Superior temporal gyrus (tissue), 1 donor: ENCODE results near the gene TULP4.
"Not testable (repeated sequence)": the region's sequence is repeated elsewhere in the genome, so short reads cannot be mapped to it uniquely, and the experiment has no call there.

ENCODE experiments used
- DNase-seq: peaks from one replicate; pipeline ENCODE4 v3.0.0-alpha.2; 2016; ENCODE audit errors: extremely low spot score

The TULP4 gene

GRCh38 chr6:158391276-158391675 lies 79.0 kb downstream of the TULP4 start:
- no peak for DNase-seq

GRCh38 chr6:158391977-158392376 lies 79.7 kb downstream of the TULP4 start:
- DNase-seq: not testable (repeated sequence)

- no peak for DNase-seq
These were observed 83.9 kb downstream of the TULP4 start for GRCh38 chr6:158396136-158396535.

GRCh38 chr6:158397578-158397977 lies 85.3 kb downstream of the TULP4 start:
- no peak for DNase-seq

- DNase-seq: no peak
These were observed 86.2 kb downstream of the TULP4 start for GRCh38 chr6:158398252-158399024.

GRCh38 chr6:158399040-158399700 lies 86.9 kb downstream of the TULP4 start:
- peak; percentile 26 for DNase-seq

- no peak for DNase-seq
These were observed 89.9 kb downstream of the TULP4 start for GRCh38 chr6:158402184-158402583.

GRCh38 chr6:158405321-158405831 lies 93.1 kb downstream of the TULP4 start:
- DNase-seq: not testable (repeated sequence)

- DNase-seq: no peak
These were observed 93.7 kb downstream of the TULP4 start for GRCh38 chr6:158405933-158406332.

- no peak for DNase-seq
These were observed 94.5 kb downstream of the TULP4 start for GRCh38 chr6:158406736-158407135.

- DNase-seq: no peak
These were observed 95.7 kb downstream of the TULP4 start for GRCh38 chr6:158408013-158408412.

- DNase-seq: peak; percentile 80
These were observed 96.4 kb downstream of the TULP4 start for GRCh38 chr6:158408552-158409130.

GRCh38 chr6:158409451-158409850 lies 97.2 kb downstream of the TULP4 start:
- peak; percentile 67 for DNase-seq

- peak; percentile 70 for DNase-seq
These were observed 98.5 kb downstream of the TULP4 start for GRCh38 chr6:158410784-158411183.

- DNase-seq: no peak
These were observed 99.7 kb downstream of the TULP4 start for GRCh38 chr6:158411998-158412397.

GRCh38 chr6:158413028-158413427 lies 100.8 kb downstream of the TULP4 start:
- no peak for DNase-seq

GRCh38 chr6:158413814-158414565 lies 101.7 kb downstream of the TULP4 start:
- no peak for DNase-seq

- DNase-seq: no peak
These were observed 102.6 kb downstream of the TULP4 start for GRCh38 chr6:158414851-158415262.

GRCh38 chr6:158415666-158416065 lies 103.4 kb downstream of the TULP4 start:
- no peak for DNase-seq

- no peak for DNase-seq
These were observed 104.9 kb downstream of the TULP4 start for GRCh38 chr6:158416883-158417759.

- DNase-seq: peak; percentile 77
These were observed 105.5 kb downstream of the TULP4 start for GRCh38 chr6:158417760-158418098.
